NCI-H460 (cell line): ENCODE measurements around the gene C6orf62. TPM values are rescaled to one million over a fixed set of nuclear protein-coding genes. Genes with fewer than 3 reads are reported as not detected.
"Not testable (repeated sequence)": the region's sequence is repeated elsewhere in the genome, so short reads cannot be mapped to it uniquely, and the experiment has no call there.

Source experiments
- DNase-seq: peaks from one replicate; pipeline ENCODE4 v3.0.0-alpha.2; 2016; ENCODE audit warnings: low read depth; ENCODE audit errors: extremely low read depth
- total RNA-seq: library from RNA; depleted of rRNA; stranded (reverse); fragments of >200 nt; shearing (Covaris generic); gene quantifications from 2 replicates; pipeline ENCODE4 v1.2.3, GENCODE V29; 2014; rRNA removed

The C6orf62 gene
- total RNA-seq, 1 experiment from 2014 or later = 118 TPM

DNA sequence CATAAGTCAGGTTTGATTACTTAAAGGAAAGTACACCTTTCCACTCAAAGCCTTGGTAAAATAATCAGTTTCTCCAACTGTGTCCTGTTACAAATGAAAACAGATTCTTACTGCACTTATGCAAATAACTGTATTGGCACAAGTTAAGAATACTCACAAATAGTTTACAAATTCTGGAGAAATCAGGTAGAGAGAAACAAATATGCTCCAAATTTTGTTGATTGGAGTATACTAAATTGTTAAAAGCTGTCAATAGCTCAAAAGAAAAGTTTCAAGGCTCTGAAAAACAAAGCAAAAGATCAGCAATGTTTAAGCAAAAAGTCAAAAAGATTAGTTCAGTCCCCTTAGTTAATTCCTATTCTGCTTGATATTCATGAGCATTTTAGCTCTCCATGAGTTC, 48.5 kb downstream of the C6orf62 start:
- not testable (repeated sequence) for DNase-seq

DNA sequence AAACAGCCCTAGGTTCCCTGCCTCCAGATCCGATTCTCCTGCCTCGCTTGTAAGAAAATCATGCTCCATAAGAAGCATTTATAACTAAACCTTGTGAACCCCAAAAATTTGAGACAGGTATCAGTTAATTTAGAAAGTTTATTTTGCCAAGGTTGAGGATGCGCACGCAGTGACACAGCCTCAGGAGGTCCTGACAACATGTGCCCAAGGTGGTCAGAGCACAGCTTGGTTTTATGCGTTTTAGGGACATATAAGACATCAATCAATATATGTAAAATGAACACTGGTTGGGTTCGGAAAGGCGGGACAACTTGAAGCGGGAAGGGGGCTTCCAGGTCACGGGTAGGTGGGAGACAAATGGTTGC, 50.0 kb downstream of the C6orf62 start:
- DNase-seq = no peak

DNA sequence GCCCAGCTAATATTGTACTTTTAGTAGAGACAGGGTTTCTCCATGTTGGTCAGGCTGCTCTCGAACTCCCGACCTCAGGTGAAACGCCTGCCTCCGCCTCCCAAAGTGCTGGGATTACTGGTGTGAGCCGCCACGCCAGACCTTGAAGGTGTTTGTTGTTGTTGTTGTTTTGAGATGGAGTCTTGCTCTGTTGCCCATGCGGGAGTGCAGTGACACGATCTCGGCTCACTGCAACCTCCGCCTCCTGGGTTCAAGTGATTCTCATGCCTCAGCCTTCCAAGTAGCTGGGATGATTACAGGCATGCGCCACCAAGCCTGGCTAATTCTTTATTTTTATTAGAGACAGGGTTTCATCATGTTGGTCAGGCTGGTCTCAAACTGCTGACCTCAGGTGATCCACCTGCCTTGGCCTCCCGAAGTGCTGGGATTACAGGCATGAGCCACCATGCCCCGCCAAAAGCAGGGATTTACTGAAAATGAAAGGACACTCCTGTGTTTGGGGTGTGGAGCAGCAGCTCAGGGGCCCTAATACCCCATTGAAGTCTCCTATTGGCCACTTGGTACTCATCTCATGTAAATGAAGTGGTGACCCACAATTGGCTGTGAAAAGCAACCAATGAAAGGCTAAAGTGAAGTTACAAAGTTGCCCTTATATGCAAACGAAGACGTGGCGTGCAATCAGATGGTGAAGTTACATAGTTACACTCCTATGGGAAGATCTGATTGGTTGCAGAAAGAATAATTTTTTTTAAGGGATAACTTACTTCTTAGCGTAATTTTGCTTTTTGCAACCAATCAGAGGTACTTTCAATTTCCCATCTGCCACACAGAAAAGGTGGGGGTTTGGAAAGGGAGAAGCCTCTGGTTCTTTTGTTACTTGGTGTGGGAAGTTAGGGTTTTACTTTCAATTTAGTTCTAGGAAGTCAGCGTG, 50.6 kb downstream of the C6orf62 start:
- DNase-seq = peak; percentile 98

DNA sequence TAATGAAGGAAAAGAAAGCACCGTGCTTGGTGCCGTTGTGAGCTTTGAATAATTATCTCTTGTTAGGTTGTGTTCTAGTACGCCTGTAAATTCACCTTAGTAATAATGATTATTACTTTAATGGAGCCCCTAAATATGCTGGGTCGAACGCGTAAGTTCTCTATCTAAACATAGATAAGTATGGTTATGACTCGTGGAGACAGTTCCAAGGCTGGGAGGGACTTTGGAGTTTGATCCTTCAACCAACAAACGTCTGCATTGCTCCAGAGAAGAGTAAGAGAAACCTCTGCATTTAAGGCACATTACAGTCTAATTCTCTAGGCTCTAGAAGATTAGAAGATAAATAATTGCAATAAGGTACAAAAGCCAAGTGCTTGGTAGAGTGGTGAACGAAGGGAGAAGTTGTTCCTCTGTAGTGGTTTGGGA, 51.6 kb downstream of the C6orf62 start:
- no peak for DNase-seq

DNA sequence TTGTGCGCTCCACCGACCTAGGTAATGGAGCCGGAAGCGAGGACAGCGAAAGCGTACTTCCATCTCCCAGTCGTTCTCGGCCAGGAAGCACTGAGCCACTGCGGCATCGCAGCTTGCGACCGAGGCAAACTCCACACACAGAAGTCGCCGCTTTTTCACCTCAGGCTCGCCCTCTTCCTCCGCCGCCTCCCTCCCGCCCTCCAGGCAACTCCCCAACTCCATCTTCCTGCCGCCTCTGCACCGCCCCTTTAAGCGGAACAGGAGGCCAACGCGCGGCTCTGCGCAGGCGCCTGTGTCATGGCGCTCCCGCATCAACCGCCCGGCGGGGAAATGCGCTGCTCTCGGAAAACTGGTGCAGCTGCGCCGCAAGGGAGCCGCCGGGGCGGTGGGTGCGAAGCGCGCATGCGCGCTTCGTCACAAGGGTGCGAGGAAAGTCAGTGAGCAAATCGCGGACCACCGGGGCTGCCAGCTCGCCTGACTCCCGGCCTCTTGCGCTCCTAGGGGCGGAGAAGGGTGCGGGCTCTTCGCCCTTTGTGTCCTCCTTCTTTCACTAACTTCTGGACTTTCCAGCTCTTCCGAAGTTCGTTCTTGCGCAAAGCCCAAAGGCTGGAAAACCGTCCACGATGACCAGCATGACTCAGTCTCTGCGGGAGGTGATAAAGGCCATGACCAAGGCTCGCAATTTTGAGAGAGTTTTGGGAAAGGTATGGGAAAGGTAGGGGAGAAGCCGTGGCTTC, 52.1 kb downstream of the C6orf62 start, which contains the start of the genes ACOT13 and TDP2:
ACOT13 (plus strand) TSS at position 437 of the 737 bp plus-strand sequence; CDS start at position 624, 187 bp downstream.
TDP2 (minus strand) TSS at position 259 of the 737 bp plus-strand sequence; CDS start at position 222, 37 bp downstream.
- DNase-seq = peak; percentile 95

DNA sequence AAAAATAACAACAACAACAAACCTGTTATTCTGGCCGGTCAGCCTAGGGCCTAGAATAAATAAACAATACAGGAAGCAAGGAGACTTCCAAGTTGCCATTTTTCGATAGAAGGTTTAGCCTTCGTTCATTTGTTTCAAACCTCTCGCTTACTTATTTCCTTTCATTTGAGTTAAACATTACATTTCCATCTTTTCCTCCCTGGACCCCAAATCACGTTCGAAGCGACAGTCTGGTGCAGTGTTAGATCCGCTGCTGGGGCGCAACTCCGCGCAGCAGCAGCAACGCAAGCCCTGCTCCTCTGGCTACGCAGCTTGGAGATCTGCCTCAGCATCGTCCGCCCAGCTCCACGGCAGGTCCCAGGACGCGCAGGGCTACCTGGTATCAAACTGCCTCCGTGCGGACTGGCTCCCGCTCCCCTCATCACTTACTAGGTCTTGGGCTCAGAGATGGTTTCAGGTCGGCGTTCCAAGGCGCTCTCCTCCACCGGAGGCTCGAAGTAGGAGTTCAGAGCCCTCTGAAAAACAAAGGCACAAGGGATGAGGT, 52.8 kb downstream of the C6orf62 start:
- DNase-seq = no peak

DNA sequence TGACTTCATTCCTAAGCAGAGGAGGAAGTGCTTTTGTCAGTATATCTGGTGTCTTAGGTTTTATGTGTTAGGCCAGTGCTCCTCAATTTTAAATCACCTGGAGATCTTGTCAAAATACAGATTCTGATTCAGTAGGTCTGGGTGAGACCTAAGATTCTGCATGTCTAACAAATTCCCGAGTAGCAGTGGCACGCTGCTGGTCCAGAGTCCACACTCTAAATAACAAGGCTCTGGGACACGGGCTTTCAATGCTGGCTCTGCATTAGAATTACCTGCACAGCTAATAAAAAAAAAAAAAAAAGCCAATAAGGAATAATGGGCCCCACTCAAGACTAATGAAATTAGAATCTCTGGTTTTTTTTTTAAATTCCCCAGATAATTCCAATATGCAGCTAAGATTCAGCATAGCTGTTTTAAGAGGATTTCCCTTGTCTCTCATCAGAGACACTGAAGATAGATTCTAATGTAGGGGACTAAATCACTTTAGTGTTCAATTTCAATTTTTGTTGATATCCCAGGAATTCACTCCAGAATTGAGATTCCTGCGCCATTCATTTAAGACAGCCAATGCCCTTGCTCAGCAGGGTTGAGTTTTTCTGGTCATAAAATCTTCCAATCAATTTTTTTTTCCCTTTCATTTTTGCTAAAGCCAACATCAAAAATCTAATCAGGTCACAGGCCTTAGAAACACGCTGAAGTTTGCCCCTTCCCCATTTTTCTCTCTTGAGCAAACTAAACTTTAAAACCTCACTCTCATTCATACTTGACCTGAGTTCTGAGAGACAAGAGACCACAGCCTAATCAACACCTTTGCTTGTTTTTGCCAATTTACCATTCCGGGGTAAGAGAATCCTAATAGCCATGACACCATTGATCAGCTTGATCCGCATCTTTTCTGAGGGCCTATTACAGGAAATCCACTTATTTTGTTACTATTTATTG, 54.6 kb downstream of the C6orf62 start:
- no peak for DNase-seq

DNA sequence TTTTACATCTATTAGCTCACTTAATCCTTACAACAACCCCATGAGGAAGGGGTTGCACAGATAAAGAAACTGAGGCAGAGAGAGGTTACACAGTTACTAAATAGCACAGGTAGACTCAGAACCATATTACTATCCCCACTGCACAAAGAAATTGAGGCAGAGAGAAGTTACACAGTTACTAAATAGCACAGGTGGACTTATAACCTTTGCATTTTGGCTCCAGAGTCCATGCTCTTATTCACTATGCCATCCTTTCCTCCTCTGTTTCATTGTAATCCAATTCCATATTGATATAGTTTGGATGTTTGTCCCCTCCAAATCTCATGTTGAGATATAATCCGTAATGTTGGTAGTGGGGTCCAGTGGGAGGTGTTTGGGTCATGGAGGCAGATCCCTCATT, 55.8 kb downstream of the C6orf62 start:
- DNase-seq = no peak

DNA sequence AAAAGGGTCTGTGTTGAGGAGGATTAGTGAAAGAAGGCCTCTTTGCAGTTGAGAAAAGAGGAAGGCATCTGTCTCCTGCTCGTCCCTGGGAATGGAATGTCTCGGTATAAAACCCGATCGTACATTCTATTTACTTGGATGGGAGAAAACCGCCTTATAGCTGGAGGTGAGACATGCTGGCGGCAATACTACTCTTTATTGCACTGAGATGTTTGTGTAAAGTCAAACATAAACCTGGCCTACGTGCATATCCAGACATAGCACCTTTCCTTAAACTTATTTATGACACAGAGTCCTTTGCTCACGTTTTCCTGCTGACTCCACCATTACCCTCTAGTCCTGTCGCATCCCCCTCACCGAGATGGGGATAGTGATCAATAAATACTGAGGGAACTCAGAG, 56.7 kb downstream of the C6orf62 start:
- no peak for DNase-seq

DNA sequence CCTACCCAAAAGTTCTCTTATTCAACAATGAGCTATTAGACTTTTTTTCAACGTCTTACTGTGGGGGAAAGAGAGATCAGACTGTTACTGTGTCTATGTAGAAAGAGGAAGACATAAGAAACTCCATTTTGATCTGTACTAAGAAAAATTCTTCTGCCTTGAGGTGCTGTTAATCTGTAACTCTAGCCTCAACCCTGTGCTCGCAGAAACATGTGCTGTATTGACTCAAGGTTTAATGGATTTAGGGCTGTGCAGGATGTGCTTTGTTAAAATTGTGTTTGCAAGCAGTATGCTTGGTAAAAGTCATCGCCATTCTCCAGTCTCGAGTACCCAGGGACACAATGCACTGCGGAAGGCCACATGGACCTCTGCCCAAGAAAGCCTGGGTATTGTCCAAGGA, 57.2 kb downstream of the C6orf62 start:
- DNase-seq = not testable (repeated sequence)

DNA sequence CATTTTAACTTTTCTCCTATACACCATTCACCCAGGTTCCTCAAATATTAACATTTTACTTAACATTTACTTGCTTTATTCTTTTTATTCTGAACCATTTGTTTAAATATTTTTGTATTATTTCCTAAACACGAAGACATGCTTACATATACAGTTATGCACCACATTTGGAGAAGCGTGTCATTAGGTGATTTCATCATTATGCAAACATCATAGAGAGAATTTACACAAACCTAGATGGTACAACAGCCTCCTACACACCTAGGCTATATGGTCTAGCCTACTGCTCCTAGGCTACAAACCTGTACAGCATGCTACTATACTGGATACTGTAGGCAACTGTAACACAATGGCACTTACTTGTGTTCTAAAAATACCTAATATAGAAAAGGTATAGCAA, 58.8 kb downstream of the C6orf62 start:
- DNase-seq = no peak

DNA sequence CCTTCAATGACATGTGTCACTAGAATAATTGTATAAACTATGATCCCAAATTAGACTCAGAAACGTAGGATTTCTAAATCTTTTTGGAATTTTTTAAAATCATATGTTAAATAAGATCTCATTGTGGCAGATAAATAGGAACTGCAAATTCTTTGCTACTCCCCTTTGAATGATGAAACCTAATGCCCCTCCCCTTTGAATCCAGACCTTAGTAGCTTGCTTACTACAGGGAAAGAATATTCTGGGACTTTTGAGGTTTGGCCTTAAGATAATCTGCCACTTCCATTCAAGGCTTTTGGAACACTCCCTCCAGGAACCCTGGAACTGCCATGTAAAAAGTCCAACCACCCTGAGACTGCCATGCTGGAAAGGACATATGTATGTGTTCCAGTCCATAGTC, 59.4 kb downstream of the C6orf62 start:
- DNase-seq = peak; percentile 64

DNA sequence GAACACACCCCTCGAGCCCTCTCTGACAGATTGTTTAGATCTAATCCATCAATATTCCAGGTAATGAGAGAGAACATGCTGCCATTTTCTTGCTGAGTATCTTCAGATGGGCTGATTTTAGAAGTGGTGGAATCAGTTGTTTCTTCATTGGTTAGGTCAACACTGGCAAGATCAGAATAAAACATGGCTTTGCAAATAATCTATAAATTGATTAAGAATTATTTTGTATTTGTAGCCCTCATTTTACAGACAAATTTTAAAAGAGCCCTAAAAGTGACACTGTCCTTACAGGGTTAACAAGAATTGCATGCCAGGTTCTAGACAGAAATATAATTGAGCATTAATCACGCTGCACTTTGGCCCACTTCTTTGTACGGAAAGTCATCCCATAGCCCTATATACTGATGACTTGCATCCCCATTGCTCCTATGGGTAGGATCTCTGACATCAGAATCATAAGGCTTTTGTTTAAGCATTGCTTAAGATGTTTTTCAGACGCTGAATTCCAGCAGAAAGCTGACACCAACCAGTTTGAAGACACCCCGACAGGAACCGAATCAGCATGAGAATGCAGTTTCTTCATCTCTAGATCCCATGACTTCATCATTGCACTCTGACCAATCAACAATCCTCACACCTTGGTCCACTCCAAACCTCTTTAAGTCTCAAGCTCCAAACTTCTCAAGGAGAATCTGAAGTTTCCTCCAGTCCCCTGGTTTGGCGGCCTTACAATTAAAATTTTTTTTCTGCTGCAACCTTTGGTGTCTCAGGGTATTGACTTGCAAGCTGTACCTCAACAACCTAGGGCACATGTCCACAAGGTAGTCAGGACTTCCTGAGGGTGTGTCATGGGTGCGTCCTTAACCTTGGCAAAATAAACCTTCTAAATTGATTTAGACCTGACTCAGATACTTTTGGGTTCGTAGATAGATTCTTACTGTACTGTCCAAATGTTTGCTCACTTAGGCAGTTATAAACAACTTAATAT, 60.1 kb downstream of the C6orf62 start:
- peak; percentile 97 for DNase-seq

DNA sequence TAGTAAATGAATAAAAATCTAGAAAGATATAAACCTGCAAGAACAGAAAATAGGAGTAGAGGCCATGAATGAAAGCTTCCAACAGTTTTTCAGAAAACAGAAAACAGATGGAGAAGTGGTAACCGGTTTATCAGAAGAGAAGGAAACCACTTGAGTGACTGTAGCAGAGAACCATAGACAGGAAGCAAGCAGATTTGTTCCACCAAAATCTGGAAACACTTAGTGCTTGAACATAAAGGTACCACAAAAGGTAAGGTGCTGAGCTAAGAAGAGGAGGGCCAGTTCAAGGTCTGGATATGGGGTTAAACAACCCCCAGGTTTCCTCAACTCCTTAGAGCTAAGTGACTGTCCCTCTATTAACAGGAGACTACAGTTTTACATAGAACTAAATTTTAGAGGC, 63.7 kb downstream of the C6orf62 start:
- DNase-seq = no peak

Other genes with a start within 250 kb of the C6orf62 start
- gene GPLD1, start 229.6 kb downstream of the C6orf62 start, total RNA-seq = 0.63 and 1.6 TPM in 2 replicates
- gene ALDH5A1, start 224.2 kb downstream of the C6orf62 start, total RNA-seq = 4.5 and 4.6 TPM in 2 replicates
- 5.5 and 8.2 TPM in 2 replicates for gene KIAA0319, start 73.0 kb downstream of the C6orf62 start, total RNA-seq
- 104 and 113 TPM in 2 replicates for gene TDP2, start 52.3 kb downstream of the C6orf62 start, total RNA-seq
- 33.4 and 51.5 TPM in 2 replicates for gene ACOT13, start 52.1 kb downstream of the C6orf62 start, total RNA-seq
- 22.8 and 27.3 TPM in 2 replicates for gene GMNN, start 55.8 kb upstream of the C6orf62 start, total RNA-seq
- gene ARMH2, start 79.8 kb upstream of the C6orf62 start, total RNA-seq = not detected in 2 replicates
- gene RIPOR2, start 216.8 kb upstream of the C6orf62 start, total RNA-seq = 0.06 and 0.27 TPM in 2 replicates